HEK293 (cell line): Measurements from ENCODE around the gene SEC14L6.

ENCODE experiments used
- CTCF ChIP-seq: fragments of 450-650 bp; formaldehyde crosslinking; IDR thresholded peaks from 2 replicates; pipeline ENCODE4 v1.5.1; 2016; ENCODE audit warnings: missing biosample characterization, missing genetic modification characterization
- ZNF184 ChIP-seq: fragments of 450-650 bp; IDR thresholded peaks from 2 replicates; pipeline ENCODE4 v1.5.1; 2018; ENCODE audit warnings: missing biosample characterization, mild to moderate bottlenecking, missing genetic modification characterization

- TF ChIP-seq ZNF184 (tag by site-specific recombination) (no peak), CTCF (tag by site-specific recombination) (no peak)
Observed at GRCh38 chr22:30591588-30592359, 45.2 kb upstream of the SEC14L6 start, which contains the start of gene PES1.
